Esophagus (tissue), 2 donors: ENCODE measurements around the gene GNA15. TPM values are rescaled to one million over a fixed set of nuclear protein-coding genes. Genes with fewer than 3 reads are reported as not detected.

Experiments
- H3K27ac ChIP-seq, 2 donors: one replicate each; pipeline ENCODE4 v1.5.1; 2013; ENCODE audit warnings: low read depth in 2 of 2, mild to moderate bottlenecking in 2 of 2, inconsistent platforms in 1 of 2, low read length in 1 of 2, moderate library complexity in 1 of 2
- H3K27me3 ChIP-seq, 2 donors: one replicate each; pipeline ENCODE4 v1.6.1; 2013; ENCODE audit warnings: low read length in 2 of 2, control low read depth in 1 of 2, mild to moderate bottlenecking in 1 of 2; ENCODE audit not compliant: insufficient read depth in 2 of 2, control insufficient read depth in 1 of 2
- H3K36me3 ChIP-seq, 2 donors: one replicate each; pipeline ENCODE4 v1.6.1; 2013; ENCODE audit warnings: low read length in 1 of 2; ENCODE audit not compliant: control insufficient read depth in 2 of 2, insufficient read depth in 2 of 2
- H3K4me1 ChIP-seq, 2 donors: one replicate each; pipeline ENCODE4 v1.6.1; 2013; ENCODE audit warnings: low read length in 1 of 2; ENCODE audit not compliant: control insufficient read depth in 2 of 2, insufficient read depth in 2 of 2
- H3K4me3 ChIP-seq, 2 donors: one replicate each; pipeline ENCODE4 v1.5.1; 2013; ENCODE audit warnings: low read length in 2 of 2, mild to moderate bottlenecking in 2 of 2, low read depth in 1 of 2, moderate library complexity in 1 of 2
- H3K9me3 ChIP-seq, 2 donors: one replicate each; pipeline ENCODE4 v1.6.1; 2013; ENCODE audit warnings: mild to moderate bottlenecking in 2 of 2, low read depth in 1 of 2, low read length in 1 of 2, moderate library complexity in 1 of 2; ENCODE audit not compliant: control insufficient read depth in 2 of 2, insufficient read depth in 1 of 2
- WGBS, 2 donors: extraction: QIAGEN DNeasy Blood & Tissue Kit; methylation state at CpG; one replicate each; pipeline ENCODE4 v1.1.7; 2013; 5-methylcytosine and 5-hydroxymethylcytosine counted together
- polyA plus RNA-seq, 2 donors: library from polyadenylated mRNA; stranded (reverse); fragments of 200-250 nt; gene quantifications; one replicate each; pipeline ENCODE4 v1.2.3, GENCODE V29; 2013
- donor health status: healthy with polysubstance abuse.
- donor health status: Bipolar disorder and iron deficiency.

Gene GNA15
- polyA plus RNA-seq, 2 donors = 118 to 135 TPM

DNA sequence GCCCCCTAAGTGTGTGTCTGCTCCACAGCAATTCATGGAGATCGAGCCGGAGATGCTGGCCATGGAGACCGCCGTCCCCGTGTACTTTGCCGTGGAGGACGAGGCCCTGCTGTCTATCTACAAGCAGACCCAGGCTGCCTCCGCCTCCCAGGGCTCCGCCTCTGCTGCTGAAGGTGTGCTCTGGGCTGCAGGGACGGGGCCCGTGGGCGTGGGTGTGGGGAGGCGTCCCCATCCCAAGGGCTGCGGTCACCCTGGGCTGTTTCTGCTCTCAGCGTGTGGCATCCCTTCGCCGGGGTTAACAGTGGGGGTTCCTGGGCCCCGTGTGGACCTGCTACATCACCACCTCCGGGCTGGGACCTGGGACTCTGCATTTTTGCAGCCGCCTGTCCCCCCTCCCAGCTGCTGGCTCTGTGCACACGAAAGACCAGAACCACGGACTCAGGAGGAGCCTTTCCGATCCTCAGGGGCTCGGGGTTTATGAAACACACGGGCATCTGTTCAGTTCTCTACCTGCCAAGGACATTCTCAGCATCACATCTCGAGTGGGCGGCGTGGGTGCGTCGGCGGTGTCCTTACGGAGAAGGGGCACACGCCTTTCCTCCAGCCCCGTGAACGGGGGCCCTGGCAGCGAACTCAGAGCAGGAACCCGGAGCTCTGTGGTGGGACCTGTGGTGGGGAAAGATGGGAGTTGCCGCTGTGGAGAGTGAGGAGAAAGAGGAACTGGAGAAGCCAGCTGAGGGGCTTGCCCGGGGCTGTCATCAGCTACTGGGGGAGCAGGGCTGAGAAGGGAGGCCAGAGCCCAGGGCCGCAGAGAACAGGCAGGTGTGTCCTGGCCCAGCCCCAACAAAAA is 57.6 kb downstream of the GNA15 start:
- Histone ChIP-seq H3K27ac (no peak overlapping the region), H3K9me3 (no peaks in the 10 kb centered on the region), H3K27me3 (no peaks in the 10 kb centered on the region), H3K4me3 (no peak overlapping the region), H3K4me1 (peaks cover 0 to 9% of the 10 kb centered on the region in 2 donors), H3K36me3 (peaks cover 0 to 36% of the 10 kb centered on the region in 2 donors)
- WGBS, 2 donors = 88 to 90% methylated on average over 40 of the region's 40 CpGs

DNA sequence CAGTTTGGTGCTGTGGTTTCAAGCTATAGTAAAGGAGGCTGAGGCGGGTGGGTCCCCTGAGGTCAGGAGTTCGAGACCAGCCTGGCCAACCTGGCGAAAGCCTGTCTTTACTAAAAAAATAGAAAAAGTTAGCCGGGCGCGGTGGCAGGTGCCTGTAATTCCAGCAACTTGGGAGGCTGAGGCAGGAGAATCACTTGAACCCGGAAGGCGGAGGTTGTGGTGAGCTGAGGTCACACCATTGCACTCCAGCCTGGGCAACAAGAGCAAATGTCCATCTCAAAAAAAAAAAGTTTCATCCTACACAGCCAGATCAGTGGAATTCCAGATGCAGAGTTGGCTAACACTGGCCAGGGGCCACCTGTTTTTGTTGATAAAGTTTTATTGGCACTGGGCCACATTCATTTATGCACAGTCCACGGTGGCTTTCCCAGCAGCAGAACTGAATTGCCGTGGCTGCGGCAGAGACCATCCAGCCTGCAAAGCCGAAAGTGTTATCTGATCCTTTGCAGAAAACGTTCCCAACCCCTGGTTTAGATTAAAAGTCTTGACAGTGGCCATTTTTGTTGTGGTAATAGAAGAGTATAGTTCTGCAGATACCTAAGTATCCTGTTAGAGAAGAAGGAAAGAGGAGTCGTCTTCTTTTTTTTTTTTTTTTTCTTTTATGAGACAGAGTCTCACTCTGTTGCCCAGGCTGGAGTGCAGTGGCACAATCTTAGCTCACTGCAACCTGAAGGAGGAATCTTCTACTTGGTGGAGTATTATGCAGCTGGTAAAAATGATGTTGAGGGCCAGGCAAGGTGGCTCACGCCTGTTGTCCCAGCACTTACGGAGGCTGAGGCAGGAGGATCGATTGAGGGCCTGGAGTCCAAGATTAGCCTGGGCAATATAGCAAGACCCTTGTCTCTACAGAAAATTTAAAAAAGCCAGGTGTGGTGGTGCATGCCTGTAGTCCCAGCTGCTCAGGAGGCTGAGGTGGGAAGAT is 58.6 kb downstream of the GNA15 start:
- Histone ChIP-seq H3K9me3 (no peaks in the 10 kb centered on the region), H3K4me1 (peaks cover 0 to 4% of the 10 kb centered on the region in 2 donors), H3K27me3 (no peaks in the 10 kb centered on the region), H3K4me3 (no peak overlapping the region), H3K36me3 (peaks cover 0 to 43% of the 10 kb centered on the region in 2 donors), H3K27ac (no peak overlapping the region)
- WGBS, 2 donors = 93 to 94% methylated on average over 17 of the region's 17 CpGs

- WGBS, 2 donors = 90 to 92% methylated on average over 42 of the region's 42 CpGs
Measured at GRCh38 chr19:3196064-3196932, 60.5 kb downstream of the GNA15 start.

DNA sequence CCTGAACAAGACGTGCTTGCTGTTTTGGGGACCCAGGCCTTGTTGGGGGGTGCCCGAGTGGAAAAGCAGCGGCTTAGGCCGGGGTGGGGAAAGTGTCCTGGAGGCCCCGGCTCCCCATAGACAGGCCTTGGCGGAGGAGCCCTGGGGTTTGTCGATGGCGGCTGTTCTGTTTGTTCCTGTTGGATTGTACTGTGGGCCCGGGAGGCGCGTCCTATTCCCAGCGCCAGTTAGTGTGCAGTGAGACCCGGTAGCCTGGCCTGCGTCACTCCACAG is 61.0 kb downstream of the GNA15 start:
- Histone ChIP-seq H3K4me1 (peaks cover 0 to 2% of the 10 kb centered on the region in 2 donors), H3K36me3 (peaks cover 0 to 37% of the 10 kb centered on the region in 2 donors), H3K9me3 (no peaks in the 10 kb centered on the region), H3K4me3 (no peak overlapping the region), H3K27me3 (no peaks in the 10 kb centered on the region), H3K27ac (no peak overlapping the region)
- 94 to 95% methylated on average over 14 of the region's 14 CpGs for WGBS, 2 donors

More at GRCh38 chr19:3196064-3196932, 60.5 kb downstream of the GNA15 start:
- no peak overlapping the region for H3K27ac ChIP-seq
- H3K4me3 ChIP-seq = no peak overlapping the region
- peaks cover 0 to 36% of the 10 kb centered on the region in 2 donors for H3K36me3 ChIP-seq
- H3K9me3 ChIP-seq = no peaks in the 10 kb centered on the region
- no peaks in the 10 kb centered on the region for H3K27me3 ChIP-seq
- H3K4me1 ChIP-seq = peaks cover 0 to 2% of the 10 kb centered on the region in 2 donors

DNA sequence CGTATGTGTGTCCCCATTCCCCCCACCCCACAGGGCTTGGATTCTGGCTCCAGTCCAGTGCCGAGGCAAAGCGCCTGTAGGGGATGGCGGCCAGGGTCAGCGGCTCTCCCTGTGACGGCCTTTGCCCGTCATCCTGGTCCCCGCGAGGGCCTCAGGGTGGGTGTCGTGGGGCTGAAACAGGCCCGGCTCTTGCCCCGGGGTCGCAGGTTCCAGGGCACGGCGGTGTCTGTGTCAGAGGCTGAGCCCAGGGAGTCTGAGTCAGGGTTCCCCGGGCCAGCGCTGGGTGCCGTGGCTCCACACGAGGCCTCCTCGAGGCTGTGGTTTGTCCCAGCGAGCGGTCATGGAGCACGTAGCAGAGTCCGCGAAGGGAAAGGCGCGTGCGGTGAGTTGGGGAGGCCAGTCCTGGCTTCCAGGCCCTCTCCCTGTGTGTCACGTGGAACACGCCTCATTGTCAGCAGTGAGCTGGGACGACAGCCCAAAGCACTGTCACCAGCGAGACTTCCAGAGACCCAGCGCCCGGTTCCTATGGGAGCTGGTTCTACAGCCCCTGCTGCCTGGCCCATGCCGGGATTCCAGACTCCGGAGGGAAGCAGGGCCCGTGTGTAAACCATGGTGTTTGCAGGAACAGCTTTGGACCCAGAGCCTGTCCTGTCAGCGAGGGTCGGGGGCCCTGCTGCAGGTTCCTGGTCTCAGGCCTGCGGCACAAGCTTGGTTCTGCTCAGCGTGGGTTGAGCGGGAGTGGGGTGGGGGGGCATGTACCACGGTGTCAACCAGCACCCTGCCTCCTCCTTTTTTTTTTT is 63.3 kb downstream of the GNA15 start:
- H3K4me3 ChIP-seq = no peak overlapping the region
- peaks cover 0 to 33% of the 10 kb centered on the region in 2 donors for H3K36me3 ChIP-seq
- H3K27me3 ChIP-seq = no peaks in the 10 kb centered on the region
- no peaks in the 10 kb centered on the region for H3K9me3 ChIP-seq
- WGBS, 2 donors = 91% methylated on average over 42 to 43 of the region's 43 CpGs
- H3K27ac ChIP-seq = no peak overlapping the region
- H3K4me1 ChIP-seq = peaks cover 0 to 2% of the 10 kb centered on the region in 2 donors

DNA sequence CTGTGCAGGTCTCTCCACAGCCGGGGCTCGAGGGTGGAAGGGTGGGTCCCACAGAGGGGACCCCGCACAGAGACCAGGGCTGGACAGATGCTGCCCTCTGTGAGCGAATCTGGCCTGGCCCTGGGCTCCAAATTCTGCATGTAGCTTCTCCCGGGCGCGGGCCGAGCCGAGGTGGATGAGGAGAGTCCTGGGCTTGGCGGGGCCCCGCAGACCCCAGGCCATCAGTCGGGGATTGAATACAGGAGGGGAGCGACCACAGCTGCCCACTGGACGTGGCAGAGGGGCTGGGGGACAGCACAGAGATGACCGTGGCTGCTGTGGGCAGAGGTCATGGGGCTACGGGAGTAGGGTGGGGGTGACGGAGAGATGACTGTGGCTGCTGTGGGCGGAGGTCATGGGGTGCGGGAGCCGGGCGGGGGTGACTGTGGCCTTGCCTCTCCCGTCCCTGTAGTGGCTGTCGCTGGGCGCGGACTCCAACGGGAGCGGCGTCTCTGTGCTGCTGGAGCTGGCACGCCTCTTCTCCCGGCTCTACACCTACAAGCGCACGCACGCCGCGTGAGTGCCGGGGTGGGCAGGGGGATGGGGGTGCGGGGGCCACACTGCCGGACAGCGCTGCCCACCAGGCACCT is 65.4 kb downstream of the GNA15 start:
- no peaks in the 10 kb centered on the region for H3K9me3 ChIP-seq
- peaks cover 0 to 2% of the 10 kb centered on the region in 2 donors for H3K4me1 ChIP-seq
- H3K27ac ChIP-seq = no peak overlapping the region
- H3K36me3 ChIP-seq = peaks cover 6 to 42% of the 10 kb centered on the region in 2 donors
- H3K4me3 ChIP-seq = no peak overlapping the region
- 95 to 97% methylated on average over 35 to 39 of the region's 39 CpGs for WGBS, 2 donors
- no peaks in the 10 kb centered on the region for H3K27me3 ChIP-seq

GRCh38 chr19:3201911-3202310 is 66.1 kb downstream of the GNA15 start:
- no peak overlapping the region for H3K27ac ChIP-seq
- H3K36me3 ChIP-seq = peaks cover 6 to 41% of the 10 kb centered on the region in 2 donors
- H3K4me1 ChIP-seq = peaks cover 0 to 2% of the 10 kb centered on the region in 2 donors
- H3K4me3 ChIP-seq = no peak overlapping the region
- H3K27me3 ChIP-seq = no peaks in the 10 kb centered on the region
- no peaks in the 10 kb centered on the region for H3K9me3 ChIP-seq
- WGBS, 2 donors = 95 to 96% methylated on average over 14 of the region's 14 CpGs

DNA sequence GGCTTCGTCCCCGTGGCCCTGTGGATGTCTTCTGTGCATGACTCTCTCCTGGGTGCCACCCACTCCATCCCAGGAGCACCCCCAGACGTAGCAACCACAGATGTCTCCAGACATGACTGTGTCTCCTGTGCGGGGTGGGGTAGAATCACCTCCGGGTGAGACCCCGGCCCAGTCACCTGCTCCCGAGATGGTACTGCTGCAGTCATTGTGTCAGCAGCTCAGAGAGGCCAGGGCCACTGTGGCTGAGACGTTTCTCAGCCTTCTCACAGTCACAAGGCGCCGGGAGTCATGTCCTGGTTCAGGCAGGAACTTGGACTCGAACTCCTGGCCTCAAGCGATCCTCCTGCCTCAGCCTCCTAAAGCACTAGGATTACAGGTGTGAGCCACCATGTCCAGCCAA is 66.5 kb downstream of the GNA15 start:
- H3K4me1 ChIP-seq = no peaks in the 10 kb centered on the region
- H3K27ac ChIP-seq = no peak overlapping the region
- 87 to 88% methylated on average over 12 of the region's 12 CpGs for WGBS, 2 donors
- H3K9me3 ChIP-seq = no peaks in the 10 kb centered on the region
- no peak overlapping the region for H3K4me3 ChIP-seq
- peaks cover 6 to 45% of the 10 kb centered on the region in 2 donors for H3K36me3 ChIP-seq
- no peaks in the 10 kb centered on the region for H3K27me3 ChIP-seq
